DMS53 (cell line): ENCODE data around the gene PITPNC1.
"Not testable (repeated sequence)": the region's sequence is repeated elsewhere in the genome, so short reads cannot be mapped to it uniquely, and the experiment has no call there.

Experiments
- DNase-seq: peaks from one replicate; lab custom pipeline; 2025; lab: John Stamatoyannopoulos, UW

Gene PITPNC1

DNA sequence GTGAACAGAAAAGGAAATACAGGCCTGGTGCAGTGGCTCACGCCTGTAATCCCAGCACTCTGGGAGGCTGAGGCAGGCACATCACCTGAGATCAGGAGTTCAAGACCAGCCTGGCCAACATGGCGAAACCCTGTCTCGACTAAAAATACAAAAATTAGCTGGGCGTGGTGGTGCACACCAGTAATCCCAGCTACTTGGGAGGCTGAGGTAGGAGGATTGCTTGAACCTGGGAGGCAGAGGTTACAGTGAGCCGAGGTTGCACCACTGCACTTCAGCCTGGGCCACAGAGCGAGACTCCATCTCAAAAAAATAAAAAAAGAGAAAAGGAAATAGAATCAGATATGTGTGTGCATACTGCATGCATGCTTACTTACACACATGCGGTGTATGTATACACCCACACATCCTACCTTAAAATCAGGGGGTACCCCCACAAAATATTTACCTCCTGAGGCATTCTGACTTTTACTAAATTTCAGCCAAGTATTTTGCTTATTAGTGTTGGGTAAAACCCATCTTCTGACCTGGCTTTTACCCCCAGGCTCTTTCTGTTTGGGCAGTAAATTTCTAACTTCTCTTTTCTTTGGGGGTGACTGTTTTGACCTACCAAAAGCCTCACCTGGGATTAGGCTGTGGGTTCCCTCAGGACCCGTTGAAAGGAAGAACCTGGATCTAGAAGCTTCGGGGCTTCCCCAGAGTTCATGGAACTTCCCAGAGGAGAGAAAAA is 201.8 kb downstream of the PITPNC1 start:
- DNase-seq = not testable (repeated sequence)

DNA sequence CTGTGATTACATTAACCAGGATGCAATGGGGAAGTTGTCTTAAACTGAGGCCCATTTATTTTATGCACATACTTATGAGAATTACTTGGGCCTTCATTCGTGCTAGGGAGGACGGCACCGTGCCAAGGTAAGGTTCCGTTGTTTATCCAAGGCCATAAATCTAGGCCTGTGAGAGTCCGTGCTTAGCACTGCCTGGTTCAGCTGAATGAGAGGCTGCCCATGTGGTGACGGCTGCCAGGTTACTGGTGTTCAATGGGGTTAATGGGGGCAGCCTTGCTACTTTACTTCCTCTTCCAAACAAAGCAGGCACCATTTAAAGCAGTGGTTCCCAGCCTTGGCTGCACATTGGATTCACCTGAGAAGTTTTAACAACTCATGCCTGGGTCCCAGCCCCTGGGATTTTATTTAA is 205.6 kb downstream of the PITPNC1 start:
- peak; percentile 14 for DNase-seq

DNA sequence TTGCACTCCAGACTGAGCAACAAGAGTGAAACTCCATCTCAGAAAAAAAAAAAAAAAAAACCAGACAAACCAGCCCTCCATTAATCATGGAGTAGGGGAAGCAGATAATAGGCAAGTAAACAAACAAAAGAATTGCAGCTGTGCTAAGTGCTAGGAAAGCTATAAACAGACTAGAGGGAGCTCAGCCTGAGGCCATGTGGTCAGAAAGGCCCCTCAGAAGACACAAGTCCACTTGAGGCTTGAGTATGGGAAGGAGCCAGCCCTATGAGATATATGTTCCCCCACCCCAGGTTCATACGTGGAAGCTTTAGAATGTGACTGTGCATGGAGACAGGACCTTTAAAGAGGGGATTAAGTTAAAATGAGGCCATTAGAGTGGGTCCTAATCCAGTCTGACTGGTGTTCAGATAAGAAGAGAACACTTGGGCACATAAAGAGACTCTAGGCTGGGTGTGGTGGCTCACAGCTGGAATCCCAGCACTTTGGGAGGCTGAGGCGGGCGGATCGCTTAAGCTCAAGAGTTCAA is 208.1 kb downstream of the PITPNC1 start:
- DNase-seq = peak; percentile 91

DNA sequence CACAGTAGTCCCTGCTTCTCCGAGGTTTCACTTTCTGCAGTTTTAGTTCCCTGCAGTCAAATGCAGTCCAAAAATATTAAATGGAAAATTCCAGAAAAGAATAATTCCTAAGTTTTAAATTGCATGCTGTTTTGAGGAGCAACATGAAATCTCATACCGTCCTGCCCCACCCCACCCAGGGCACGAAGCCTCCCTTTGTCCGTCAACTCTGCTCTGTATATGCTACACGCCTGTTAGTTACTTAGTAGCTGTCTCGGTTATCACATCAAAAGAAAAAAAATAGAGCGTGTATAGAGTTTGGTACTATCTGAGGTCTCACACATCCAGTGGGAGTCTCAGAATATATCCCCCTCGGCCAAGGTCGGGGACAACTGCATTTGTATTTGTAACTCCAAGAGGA is 211.2 kb downstream of the PITPNC1 start:
- no peak for DNase-seq

DNA sequence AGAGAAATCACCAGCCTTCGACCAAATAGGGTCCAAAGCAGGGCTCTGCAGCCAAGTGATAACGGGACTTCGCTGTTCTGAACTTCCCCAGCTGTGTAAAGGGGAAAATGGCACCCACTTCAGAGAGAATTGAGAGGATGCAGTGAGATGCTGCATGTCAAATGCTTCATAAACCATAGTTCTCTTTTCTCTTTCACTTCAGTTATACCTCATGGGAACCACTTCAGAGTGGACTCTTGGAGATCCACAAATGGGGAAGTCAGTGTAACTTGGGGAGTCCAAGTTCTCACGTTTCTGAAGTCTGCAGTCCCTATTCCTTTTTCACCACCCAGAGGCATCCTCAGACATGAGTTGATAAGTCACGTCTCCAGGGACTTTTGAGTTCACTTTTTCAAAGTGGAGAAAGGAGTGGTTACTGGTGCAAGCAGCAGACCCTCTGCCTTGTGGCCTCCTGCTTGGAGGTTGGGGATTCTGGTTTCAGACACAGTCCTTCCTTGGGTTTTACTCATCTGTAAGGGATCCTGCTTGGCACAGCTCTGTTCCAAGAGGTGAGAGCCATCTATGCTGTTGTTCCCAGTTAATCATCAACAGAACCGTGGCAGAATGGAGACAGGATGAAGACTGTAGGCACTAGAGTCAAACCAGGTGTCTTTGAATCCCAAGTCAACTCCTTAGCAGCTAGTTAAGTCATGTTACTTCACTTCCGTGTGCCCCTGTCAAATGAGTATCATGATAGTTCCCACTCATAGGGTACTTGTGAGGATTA is 217.2 kb downstream of the PITPNC1 start:
- DNase-seq = peak; percentile 84

DNA sequence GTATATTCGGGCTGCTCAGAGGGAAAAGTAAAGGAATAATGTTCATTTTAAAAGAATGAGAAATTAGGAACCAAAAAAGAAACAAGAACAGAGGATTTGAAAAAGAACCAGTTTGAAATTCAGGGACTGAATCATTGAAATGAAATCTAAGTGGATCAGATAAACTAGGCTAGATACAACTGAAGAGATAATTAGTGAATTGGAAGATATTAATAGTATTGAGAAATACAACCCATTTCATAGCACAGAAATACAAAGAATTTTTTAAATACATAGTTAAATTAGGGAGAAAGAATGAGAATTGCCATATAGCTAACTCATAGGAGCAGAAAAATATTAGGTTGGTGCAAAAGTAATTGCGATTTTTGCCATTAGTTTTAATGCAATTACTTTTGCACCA is 223.3 kb downstream of the PITPNC1 start:
- DNase-seq = no peak

DNA sequence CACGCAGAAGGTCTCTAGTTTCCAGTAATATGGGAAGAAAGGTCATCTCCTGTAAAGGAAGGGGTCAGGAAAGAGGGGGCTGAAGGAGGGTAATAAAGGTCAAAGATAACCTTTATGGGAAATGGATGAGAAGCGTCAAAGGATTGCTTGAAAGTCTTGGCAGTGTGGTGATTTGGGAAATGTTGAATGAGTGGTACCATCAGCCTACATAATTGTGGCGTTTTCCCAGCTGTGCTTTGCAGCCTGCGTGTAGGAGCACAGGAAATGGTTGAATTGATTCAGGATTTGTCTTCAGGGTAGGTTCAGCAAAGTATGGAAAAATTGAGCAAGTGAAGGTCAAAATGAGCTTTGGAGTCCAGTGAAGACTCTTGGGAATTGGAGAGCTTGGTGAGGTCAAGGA is 224.8 kb downstream of the PITPNC1 start:
- DNase-seq = no peak

DNA sequence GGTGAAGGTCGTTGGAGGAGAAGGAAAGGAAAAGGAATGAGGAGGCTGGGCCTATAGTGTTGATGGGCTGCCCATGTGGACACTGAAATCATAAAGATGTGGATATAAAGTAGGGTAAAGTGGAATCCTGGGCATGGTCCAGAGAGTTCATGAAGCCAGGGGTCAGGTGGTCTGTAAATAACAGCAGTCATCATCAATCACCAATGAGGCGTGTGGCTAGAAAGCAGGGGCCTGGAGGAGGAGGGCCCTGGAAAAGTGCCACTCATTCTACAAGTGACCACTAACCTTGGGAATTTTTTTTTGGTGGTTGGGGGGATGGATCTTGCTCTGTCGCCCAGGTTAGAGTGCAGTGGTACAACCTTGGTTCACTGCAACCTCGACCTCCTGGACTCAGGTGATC is 225.4 kb downstream of the PITPNC1 start:
- DNase-seq = no peak

DNA sequence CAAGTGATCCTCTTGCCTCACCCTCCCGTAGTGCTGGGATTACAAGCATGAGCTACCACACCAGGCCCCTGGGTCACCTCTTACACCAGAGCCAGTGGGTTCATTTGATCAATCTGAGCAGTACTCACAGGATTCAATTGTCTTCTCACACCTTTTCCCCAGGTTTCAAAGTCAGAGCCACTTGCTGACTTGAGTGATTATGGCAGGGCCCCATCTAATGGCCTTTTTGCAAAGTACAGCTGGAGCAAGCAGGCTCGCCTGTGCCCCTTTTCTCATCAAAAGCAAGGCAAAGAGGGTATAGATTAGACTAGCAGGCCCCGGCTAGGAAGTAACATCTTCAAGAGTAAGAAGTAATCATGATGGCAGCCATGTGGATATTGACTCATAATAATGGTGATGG is 225.9 kb downstream of the PITPNC1 start:
- DNase-seq = peak; percentile 89

DNA sequence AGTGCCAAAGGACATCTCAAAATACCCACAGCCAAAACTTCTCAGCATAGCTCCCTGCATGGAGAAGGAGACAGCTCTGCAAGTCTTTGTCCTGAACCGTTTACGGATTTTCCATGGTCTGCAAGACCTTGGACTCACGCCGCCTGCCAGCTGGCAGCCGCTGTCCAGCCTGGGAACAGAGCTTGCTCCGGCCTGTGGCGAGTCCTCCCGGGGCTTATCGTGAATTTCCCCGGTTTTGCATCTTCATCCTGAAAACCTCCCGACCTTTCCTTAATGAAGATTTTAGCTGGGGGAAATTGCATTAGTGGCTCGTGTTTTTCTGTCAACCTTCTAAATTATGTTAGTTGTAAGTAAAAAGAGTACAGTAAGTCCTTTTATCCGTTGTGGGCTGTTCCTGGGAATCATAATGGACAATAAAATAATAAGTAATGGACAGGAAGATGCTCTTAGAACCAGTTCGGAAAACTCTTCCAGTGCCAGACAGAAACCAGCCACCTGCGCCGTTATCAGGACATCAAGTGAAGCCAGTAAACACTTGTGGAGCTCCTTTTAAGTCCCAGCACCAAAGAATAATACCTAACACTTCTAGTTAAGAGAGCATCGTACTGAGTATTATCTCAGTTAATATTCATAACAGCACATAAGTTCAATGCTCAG is 228.3 kb downstream of the PITPNC1 start:
- DNase-seq = no peak

DNA sequence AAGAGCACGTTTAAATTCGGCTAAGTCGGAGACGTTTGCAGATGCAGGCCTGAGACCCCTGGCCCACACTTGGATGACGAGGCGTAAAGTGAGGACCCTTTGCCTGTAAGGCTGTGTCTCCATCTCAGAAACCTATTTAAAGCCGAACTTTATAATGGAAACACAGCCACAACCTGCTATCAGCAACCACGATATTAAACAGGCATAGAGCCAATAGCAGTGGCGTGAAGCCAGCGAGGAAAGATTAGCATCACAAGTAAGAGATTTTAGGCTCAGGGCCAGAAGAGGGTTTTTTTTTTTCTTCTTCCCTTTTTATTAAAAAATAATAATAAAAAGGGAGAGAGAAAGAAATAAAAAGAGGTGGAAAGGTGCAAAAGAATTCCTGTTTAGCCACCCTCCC is 229.4 kb downstream of the PITPNC1 start:
- no peak for DNase-seq

DNA sequence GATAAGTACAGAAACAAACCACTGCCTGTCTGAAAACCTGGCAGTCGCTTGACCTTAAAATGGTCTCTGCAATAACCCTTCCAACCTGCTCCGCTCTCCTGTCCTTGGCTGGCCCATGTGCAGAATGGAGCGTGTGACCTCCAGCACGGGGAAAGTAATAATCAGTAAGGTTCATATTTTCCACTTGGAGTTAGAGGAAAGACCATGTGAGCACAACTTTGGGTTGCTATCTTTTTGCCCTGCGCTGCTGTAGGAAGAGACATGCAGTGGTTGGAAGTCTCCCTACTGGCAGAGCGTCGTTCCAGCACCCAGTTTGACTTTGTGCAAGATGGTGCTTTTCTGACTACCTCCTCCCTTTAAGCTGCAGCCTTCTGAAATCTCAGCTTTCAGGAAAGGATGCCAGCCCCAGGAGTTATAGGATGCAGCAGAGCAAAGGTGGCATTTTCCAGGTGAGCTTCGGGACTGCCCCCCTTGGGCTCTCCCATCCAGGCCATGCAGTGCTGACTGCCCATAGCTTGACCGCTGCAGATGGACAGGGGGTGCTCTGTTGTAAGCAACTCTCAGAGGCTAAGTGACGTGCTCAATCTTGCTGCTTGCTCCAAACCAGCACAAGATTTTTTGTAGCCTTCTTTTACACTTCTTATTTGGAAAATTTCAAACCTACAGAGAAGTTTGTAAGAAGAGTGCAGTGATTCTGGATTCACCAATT is 230.0 kb downstream of the PITPNC1 start:
- no peak for DNase-seq

DNA sequence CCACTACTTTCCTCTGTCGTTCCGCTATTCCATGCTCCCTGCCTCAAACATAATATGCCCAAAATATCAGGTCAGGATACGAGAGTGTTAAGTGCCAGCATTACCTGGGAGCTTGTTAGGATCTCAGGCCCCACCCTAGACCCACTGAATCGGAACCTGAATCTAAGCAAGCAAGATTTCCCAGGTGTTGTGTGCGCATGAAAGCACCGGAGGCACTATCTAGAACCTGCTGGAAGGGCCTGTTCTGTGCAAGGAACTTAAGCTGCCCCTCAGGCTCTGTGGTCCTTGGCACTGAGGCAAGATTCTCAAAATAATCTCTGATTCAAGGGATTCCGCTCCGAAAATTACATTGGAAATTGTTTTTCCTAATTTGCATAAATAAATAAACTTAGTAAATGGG is 233.0 kb downstream of the PITPNC1 start:
- DNase-seq = no peak

DNA sequence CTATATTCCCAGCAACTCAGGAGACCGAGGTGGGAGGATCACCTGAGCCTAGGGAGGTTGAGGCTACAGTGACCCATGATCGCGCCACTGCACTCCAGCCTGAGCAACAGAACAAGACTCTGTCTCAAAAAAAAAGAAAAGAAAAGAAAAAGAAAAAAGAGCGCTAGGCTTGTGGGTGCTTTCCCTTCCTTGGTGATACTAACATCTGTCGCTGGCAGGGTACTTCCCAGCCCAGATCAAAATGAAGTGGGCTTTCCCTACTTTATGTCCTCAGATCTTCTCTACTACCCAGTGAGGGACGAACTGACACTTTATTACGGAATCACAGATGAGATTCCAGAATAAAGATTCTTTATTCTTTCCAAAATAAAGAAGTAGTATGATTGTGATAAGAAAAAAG is 236.9 kb downstream of the PITPNC1 start:
- no peak for DNase-seq

DNA sequence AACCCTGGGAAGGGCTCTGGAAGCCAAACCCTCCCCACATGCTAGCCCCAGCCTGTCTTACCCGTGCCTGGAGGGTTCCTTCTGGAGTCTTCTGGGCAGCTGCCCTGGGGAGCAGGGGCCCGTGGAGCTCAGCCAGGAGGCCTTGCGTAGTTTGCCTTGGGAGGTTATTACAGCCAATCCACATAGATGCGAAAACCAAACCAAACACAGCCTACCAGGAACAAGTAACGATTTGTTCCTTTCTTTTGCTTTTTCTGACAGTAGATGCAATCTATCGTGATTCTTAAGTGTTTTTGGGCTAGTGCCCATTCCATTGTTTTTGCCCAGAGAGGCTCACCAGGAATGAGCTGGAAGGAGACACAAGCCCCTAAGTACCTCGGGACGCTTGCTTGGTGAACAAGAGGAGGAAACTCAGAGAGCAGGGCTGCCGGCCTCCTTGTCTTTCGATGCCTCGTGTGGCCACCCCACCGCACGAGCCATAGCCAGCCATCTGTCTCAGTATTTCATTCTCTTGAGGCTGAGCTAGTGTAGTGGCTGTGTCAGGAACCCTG is 238.0 kb downstream of the PITPNC1 start:
- DNase-seq = no peak

DNA sequence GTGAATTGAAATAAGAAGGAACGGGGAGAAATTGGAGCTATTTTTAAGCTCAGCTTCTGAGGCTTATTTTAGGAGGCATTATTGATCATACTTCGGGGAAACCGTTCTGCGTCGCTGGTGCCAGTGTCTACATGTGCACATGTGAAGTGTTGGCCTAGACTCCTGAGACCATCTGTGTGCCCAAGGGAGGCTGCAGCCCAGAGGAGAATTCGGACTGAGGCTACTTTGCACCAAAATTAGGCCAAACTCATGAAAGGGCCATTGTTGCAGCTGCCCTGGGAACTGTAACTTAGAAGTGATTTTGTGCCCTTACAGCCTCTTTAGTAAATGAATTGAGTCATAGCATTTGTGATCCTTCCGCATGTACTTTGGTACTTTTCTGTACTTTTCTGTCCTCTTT is 238.7 kb downstream of the PITPNC1 start:
- DNase-seq = no peak

DNA sequence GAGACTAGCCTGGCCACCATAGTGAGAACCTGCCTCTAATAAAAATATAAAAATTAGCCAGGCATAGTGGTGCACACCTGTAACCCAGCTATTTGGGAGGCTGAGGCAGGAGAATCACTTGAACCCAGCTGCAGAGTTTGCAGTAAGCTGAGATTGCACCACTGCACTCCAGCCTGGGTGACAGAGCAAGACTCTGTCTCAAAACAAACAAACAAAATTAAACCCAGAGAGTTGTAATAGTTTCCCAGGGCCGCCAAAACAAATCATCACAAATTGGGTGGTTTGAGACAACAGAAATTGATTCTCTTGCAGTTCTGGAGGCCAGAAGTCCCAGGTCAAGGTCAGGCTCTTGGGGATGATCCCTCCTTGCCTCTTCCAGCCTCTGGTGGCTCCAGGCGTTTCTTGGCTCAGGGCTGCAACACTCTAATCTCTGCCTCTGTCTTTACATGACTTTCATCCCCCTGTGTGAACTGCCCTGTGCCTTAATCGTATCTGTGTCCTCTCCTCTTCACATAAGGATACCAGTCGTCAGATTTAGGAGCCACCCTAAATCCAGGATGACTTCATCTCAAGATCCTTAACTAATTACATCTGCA is 240.3 kb downstream of the PITPNC1 start:
- DNase-seq = no peak

DNA sequence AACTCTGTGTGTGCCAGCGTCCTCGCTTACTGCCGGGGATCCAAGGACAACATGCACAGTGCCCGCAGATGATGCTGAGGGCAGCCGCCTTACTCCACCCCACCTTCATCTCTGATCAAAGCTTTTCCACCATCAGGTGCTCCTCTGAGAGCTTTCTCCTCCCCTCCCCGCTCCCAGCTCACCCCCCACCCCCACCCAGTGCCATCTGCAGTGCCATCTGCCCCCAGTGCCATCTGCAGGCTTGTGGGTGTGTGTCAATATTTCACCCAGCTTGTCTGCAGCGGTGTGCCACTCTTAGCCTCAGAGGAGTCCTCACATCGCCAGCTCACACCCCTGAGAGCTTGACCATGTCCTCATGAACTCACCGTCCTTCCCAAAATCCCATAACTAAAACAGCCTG is 242.5 kb downstream of the PITPNC1 start:
- DNase-seq = no peak

DNA sequence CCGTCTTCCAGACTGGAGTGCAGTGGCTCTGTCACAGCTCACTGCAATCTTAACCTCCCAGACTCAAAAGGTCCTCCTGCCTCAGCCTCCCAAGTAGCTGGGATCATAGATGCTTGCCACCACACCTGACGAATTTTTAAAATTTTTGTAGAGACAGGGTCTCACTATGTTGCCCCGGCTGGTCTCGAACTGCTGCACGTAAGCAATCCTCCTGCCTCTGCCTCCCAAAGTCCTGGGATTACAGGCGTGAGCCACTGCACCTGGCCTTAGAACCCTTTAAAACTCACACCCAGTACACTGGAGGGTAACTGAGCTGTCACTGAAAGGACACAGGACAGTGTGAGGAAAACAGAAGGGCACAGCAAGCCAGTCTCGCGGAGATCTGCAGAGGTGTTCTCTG is 243.0 kb downstream of the PITPNC1 start:
- DNase-seq = no peak

DNA sequence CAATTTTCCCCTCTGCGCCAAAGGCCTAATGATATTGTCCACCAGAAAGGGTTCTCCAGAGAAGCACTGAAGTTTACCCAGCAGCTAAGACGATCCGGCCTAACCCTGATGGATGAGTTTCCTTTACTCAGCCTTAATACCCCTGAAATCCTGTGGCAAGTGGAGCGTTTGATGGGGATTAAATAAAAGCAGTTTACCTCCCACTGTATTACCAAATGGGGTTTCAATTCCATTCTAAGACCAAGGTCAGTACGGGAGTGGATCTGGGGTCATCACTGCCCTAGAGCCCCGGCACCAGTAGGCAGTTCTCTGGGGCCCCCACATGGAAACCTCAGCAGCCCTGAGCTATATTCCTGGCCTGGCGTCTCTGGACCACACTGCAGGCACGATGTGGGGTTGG is 243.6 kb downstream of the PITPNC1 start:
- no peak for DNase-seq

DNA sequence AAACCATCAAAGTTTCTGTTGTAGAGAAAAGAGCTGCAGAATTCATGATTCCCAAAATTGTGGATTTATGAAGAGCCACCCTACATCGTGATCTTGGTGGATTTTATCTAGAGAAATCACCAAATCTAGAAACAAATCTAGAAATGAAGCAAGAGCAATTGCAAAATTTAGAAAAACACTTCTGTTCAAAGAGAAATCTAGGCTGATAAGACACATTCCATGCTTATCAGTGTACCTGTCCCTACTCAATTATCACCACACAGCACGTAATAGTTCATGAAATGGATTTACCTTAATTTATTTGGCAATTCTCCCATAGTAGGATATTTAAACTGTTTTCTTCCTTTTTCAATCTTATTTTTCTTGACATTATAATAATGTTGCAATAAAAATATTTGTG is 246.7 kb downstream of the PITPNC1 start:
- no peak for DNase-seq
